Hematopoietic multipotent progenitor cell treated with erythropoietin and hydrocortisone succinate and interleukin-3 and kit ligand, for 15 days (in vitro differentiated cells): ENCODE data around the gene TRMT1.
A peak's percentile ranks its signal among the peaks of the same experiment; 100 is the strongest.

ENCODE experiments used
- DNase-seq: peaks from one replicate; pipeline ENCODE4 v3.0.0-alpha.2; 2015; ENCODE audit warnings: low spot score

The TRMT1 gene

DNA sequence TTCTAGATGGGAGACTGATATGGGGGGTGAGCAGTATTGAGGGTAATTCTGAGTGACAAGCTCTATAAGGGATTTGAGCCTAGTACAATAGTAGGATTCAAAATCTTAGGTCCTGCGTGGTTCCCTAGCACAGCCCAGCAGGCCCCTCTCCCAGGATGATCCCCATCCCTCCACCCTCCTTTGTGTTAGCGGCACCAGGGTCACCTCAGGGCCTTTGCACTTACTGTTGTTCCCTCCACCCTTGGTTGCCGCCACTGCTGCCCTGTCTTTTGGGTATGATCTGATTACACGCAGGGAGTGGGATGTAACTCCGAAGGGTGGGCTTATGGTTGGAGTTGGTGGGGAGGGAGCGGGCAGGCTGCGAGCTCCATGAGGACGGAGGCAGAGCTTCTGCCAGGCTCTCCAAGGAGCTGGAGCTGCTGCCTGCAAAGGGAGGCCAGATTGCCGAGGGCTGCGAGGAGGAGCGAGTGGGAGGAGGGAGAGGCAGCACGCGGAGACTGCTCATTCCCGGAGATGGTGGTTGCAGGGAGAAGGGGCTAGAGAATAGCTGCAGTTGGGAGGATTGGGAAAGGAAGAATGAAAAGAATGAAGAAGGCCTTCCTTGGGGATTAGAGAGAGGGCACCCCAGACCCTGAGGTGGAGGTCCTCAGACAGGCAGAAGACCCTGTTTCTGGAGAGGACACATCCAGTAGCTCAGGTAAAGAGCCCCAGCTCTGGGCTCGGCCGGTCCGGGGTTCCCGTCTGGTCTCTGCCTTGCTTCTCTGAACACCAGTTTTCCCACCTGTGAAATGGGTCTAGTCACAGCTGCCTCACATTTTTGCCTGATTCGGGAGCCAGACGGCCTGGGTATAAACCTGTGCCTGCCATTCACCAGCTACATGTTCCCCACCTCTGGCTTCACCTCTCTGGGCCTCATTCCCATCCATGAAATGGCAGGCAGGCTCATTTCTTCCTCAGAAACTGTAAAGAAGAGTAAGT is 6.7 kb upstream of the TRMT1 start:
- no peak for DNase-seq

DNA sequence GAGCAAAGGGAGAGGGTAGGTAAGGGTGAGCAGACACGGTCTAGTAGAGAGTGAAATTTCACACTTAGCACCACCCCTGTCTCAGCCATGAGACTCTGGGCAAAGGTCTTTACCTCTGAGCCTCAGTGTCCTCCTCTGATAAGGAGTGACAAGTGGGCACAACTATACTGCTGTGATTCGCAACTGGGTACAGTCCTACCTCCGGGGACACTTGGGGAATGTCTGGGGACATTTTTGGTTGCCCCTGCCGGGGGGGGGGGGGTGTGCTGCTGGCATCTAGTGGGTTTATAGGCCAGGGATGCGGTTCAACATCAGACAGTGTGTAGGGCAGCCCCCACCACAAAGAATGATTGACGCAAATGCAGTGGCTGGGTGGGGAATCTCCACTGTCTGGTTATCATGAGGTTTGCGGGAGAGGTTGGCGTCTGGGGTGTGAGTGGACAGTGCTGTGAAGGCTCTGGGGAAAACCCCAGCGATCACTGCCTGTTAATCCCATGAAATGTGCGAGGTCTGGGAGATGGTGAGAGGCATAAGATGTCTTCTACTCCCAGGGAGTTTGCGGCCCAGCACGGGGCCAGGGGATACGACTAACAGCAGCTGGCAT is 5.8 kb upstream of the TRMT1 start:
- no peak for DNase-seq

DNA sequence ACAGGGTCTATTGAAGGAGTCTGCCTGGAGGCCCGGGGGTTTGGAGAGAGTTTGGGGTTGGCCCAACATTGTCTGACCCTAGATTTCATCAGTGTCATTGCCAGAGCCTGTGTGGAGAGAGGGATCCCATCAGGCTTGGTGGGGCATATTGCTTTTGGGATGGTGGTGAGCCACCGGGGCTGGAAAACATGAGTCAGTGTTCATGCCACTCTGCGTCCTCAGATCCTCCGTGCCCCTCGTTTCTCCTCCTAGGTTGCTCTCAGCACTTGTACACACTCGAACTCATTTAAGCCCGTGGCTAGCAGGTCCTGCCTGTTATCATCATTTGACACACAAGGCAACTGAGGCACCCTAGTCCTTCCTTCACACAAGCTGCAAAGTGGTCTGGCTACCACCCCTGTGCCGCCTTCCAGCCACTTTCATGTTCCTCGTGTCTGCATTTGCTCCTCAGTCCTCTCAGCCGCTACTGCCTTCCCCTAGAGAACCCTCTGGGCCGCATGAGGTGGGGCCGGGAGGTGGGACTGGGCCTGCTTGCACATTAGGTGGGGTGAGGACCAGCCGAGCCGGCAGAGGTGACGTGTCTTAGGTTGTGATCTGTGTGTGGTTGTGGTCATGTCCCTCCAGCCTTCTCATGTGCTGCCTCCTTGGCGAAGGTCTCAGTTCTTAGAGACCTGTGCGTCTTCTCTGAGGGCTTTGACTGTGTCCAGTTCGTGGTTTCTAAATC is 5.2 kb upstream of the TRMT1 start:
- no peak for DNase-seq

DNA sequence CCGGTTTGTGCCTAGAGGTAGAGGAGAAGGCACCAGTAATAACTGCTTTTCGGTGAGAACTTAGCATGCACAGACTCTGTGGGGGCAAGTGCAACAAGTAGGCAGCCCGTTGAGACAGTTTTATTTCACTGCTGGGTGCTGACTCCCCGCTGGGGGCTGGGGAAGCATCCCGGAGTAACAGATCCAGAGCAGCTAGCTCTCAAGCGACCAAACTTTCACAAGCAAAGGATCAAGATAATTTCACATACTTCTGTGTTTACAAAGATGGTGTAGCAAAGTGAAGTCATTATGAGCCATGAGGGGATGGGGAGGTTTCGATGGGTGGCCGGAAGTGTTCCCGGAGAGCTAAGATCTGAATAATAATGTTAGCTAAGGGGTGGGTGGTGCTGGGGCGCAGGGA is 4.3 kb upstream of the TRMT1 start:
- DNase-seq = no peak

DNA sequence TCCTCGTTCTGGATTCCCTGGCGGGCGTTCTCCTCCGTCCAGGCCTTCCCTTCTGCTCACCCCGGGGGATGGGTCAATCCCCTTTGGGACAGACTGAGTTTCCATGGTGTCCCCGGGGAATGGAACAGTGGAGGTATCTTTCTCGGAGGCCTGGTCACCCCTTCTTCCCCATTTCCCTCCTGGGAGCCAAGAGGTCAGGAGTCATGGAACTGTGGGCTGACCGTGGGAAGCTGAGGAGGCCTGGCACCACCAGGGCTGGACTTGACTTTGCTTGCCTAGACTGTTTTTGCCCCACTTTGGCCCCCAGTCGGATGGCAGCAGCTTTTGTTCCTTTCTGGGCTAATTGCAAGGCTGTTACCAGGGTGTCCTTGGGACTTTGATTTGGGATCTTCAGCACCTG is 3.5 kb upstream of the TRMT1 start:
- DNase-seq = no peak

DNA sequence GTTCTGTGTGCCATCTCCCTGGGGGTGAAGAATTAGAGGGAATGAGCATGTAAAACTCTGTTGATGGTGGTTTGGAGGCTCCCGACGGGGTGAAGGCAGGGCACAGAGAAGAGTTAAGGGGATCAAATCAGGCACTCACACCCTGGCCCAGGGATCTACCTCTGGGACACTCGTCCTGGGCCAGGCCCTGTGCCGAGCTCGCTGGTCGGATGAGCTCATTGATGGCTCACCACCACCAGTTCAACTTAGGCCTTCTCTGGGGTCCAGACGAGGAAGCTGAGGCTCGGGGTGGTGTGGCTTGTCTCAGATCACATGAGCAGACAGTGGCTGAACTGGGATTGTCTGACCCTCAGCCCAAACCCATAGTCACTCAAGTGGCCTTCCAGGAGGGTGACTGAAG is 3.1 kb upstream of the TRMT1 start:
- DNase-seq = no peak

DNA sequence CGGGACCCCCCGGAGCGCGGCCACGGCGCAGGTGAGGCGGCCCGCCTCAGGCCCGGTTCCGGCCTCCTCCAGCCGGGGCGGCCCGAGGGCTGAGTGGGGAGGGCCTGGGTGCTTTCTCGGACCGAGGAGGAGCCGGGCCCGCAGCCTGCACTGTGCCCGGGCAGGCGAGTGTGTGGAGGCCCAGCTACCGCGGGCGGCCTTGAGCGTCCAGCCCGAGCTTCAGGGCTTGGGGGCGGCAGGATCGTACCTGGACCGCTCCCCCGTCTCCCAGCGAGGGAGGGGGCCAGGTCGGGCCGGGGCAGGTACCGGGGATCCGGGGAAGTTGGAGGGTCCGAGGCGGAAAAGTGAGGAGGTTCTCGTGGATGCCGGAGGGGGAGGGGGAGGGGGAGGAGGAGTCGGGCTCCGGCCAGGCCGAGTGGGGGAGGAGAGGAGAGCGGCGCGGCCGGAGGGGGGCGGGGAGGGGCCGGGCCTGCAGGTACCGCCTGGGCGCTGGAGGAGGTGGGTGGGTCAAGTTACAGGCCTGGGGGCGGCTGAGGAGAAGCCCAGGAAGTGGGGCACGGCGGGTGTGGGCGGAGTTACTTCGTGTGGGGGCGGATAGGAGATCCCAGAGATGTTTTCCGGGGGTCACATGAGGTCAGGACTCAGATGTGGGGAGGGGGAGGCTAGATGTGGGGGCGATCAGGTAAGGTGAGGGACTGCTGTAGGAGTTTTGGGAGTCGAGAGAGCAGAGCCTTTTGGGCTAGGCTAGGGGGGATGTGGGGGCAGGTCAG is 2.1 kb upstream of the TRMT1 start:
- peak; percentile 10 for DNase-seq

DNA sequence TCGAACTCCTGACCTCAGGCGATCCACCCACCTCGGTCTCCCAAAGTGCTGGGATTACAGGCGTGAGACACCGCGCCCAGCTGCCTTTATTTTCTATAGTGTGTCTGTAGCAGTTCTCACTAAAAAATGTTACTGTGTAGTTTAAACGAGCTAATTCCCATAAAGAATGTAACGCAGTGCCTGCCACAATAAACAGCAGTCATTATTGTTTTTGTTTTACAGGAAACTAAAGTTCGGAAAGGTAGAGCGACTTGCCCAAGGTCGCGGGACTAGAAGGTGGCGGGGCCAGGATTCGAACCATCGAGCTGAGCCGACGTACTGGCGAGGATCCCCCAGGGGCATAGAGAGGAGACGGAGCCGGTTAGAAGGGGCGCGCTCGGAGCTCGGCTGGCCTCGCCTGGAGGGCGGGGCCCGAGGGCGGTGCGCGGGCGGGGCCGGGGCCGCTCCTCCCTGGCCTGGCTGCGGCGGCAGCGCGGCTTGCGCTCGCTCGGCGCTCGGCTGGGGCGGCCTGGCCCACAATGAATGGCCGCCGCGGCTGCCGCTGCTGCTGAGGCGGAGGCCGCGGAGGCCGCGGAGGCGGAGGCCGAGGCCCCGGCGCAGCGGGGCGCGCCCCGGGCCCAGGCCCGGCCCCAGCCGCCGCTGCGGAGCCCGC is 1.4 kb upstream of the TRMT1 start, which contains the start of gene NACC1:
TSS of gene NACC1 (plus strand) at position 493 of the 652 bp plus-strand sequence. CDS start 16,944 bp downstream, outside the sequence.
- DNase-seq = peak; percentile 89

DNA sequence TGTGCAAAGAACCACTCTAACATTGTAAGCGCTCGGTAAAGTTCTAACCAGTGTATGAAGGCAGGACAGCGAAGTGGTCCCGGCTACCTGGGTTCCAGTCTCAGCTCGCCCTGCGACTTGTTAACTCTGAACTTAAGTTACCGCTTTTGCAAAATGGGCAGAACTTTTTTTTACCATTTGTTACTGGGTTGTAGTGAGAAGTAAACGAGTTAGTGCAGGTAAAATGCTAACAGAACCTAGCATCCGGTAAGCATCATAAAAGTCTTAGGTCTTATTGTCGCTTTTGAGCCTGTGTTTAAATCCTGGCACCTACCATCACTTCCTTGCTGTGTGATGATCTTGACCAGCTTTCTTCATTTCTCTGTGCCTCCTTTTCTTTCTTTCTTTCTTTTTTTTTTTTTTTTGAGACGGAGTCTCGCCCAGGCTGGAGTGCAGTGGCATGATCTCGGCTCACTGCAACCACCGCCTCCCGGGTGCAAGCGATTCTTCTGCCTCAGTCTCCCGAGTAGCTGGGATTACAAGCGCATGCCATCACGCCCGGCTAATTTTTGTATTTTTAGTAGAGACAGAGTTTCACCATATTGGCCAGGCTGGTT is 734 bp upstream of the TRMT1 start:
- no peak for DNase-seq

DNA sequence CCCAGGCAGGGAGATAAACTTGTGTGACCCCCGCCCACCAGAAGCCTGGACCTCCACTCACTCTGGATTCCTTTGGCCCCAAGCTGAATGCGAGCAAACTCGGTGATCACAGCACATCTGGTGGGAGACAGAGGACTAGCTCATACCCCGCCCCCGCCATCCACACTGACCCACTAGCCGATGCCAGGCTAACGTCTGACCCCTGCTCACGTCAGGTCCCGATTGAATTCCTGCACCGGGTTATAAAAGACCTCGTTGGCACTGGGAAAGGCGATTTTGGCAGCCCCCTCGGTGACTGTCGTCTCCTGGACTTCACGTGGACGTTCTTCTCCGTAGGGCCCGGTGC is 631 bp downstream of the TRMT1 start:
- no peak for DNase-seq

DNA sequence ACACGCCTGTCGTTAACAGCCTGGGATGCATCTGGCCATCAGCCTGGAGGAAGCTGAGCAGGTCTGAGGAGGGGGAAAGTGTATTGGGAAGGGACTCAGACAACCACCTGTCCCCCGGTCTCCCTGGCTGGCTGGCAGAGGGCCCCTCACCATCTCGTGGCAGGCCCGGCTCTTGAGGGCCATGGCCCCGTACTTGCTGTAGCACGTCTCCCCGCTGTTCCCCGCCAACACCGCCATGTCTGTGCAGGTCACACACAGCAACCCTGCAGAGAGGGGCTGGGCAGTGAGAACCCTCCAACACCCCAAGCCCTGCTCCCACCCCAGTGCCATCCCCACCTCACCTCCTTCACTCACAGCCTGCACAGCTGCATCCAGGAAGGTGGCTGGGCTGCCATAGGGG is 4.0 kb downstream of the TRMT1 start:
- DNase-seq = no peak

DNA sequence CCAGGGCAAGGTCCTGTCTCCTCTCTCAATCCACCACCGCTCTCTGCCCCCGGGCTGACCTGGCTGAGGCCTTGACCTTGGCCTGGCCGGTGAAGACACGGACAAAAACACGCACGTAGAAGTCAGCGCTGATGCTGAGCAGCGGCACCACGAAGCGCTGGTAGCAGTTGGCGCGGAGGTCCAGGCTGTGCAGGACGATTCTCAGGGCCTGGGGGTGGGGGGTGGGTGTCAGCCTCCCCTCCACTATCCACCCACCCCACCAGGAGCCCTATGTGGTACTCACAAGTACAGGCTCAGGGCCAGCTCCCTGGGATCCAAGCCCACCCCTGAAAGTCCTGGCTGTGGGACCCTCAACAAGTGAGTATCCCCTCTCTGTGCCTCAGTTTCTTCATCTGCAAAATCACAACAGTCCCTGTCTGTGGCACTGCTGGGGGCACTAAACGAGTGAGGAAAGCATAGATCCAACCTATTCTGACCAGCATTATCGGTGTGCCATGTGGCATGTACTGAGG is 6.4 kb downstream of the TRMT1 start:
- DNase-seq = no peak

DNA sequence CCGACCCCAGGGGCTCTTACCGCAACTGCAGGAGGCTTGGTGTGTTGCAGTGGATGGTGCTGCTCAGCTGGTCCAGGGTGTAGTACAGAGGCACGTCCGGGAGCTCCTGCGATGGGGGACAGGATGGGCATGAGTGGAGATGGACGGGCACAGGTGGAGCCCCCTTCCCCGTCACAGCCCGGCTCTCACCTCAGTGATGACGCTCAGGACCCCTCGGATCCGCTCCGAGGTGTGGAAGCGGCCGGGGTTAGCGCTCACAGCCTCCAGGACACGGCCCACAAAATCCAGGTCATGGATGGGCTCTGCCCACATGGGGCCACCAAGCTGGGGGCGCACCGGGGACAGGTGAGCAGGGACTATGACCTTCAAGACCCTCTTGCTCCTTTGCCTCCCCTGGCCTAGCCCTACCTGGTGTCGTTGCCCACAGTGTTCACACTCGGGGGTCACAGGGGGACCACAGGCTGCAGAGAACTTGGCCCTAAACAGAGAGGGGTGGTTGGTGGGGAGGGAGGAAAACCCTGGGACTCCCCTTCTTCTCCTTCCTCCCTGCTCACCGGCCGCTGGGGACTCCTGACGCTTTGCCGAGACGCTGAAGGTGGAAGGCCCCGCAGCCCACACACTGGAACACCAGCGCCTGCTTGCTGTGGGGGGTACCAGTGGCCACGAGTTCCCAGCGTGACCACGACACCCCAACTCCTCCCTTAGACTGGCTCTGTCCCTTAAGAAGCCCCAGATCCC is 7.0 kb downstream of the TRMT1 start:
- no peak for DNase-seq

DNA sequence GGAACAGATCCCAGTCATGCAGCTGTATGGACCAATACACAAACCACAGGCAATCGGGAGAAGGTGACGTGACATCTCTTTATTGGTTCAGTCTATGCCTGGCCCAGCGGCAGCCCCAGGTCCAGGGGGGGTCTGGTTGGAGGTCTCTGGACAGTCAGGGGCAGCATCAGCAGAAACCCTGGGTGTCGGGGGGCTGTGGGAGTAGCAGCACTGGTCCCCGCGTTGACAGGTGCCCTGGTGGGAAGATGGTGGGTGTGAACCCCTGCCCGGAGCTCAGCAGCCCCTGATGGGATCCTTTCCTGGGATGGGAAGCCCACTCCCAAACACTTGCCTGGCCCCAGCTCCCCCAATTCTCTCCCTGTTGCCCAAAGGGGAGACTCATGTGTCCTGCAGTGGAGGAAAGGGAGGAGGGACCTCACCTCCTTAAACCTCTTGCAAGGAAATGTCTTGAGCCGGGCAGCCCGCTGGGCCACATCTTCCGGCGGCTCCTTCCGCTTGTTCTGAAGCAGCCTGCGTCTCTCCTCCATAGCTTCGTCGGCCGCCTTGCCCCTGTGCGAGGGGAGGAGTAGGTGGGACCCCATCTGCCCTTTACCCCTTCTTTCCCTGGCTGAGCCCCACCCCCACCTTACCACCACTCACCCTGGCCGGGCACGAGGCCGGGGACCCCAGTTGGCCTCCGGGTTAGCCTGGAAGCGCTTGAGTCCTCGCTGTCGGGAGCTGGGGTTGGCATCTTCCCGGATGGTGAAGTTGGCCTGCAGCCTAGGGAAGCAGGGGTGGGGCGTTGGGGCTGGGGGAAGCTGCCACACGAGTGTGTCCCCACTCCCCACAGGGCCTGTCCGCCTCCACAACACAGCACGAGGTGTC is 11.5 kb downstream of the TRMT1 start:
- no peak for DNase-seq

DNA sequence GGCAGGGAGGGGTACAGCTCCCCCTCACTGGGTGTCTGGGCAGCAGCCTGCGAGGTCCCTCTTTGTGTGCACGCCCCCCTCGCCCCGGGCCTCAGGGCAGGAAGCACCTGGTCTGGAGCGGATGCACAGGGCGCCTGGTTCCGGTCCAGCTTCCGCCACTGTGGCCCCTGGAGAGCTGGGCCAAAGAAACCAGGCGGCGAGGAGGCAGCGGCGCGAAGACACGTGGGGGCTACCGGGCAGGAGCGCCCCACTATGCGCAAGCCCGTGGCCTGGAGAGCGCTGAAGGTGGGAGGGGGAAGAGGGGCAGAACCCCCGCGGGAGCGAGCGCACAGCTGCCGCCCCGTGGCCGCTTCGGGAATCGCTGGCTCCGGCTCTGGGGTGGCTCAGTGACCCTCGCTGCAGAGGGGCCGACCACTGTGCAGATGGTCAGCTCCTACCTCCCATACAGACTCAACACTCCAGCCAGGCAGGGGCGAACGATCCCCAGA is 12.1 kb downstream of the TRMT1 start:
- DNase-seq = peak; percentile 72

DNA sequence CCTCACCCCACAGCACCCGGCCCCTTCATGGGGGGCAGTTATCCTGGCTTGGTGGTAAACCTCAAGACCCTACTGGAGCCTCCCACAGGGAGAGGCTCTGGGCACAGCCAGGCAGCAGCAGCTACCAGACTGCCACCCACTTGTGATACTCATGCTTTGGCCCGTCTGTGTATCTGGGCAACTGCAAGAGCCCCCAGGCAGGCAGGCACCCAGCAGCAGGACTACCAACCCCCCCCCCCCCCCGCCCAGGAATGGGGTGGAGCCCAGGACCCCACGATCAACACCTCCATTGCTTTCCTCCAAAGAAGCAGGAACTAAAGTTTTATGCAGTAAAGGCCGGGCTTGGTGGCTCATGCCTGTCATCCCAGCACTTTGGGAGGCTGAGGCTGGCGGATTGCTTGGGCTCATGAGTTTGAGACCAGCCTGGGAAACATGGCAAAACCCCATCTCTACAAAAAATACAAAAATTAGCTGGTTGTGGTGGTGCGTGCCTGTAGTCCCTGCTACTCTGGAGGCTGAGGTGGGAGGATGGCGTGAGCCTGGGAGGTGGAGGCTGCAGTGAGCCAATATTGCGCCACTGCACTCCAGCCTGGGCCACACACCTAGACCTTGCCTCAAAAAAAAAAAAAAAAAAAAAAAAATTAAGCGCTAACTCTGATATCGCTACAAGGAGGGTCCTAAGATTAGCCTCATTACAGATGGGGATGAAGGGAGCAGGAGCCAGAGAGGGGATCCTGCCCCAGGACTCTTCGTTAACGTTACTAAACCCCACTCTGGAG is 12.8 kb downstream of the TRMT1 start:
- peak; percentile 66 for DNase-seq

DNA sequence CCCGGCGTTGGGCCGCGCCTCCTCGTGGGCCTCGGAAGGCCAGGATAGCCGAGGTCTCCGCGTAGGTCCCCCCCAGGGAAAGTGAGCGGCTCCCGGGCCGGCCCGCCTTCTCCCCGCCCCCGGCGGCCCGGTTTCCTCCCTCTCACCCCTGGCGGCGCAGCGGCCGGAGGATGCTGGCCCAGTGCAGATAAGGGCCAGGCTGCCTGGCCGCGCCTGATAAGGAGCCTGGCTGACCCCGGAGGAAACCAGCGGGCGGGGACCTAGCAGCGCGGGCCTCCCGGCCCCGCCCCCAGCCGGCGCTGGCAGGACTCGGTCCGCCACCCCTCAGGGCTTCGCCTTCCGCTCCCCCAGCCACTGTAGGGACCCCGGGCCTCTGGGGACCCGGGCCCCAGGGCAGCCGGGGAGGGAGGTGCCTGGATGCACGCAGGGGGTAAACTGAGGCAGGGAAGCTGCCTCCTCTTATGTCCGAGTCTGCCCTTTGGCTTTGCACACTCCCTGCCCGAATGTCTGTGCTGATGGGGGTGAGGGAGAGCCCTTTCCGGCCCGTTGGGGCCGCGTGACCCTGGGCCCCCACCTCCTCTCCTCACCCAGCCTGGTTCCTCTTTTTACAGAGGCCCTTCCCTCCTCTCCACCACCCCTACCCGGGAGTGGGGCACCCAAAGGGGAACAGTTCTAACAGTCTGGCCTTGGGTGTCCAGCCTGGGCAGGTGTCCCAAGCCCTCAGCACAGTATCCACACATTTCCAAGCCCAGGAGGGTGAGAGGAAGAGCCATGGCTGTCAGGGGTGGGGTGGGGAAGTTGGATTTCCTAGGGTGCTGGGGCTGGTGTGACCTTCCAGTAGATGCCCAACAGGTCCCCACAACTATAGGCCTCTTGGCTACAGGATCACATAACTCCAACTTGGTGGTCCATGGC is 13.6 kb downstream of the TRMT1 start, which contains the start of gene LYL1:
TSS of gene LYL1 (minus strand) at position 193 of the 915 bp plus-strand sequence. CDS start 1,687 bp downstream, outside the sequence.
- DNase-seq = peak; percentile 98
